Glutamatergic neuron (in vitro differentiated cells): Measurements from ENCODE around the gene ACHE. TPM values are rescaled to one million over a fixed set of nuclear protein-coding genes. Genes with fewer than 3 reads are reported as not detected.
A peak's percentile ranks its signal among the peaks of the same experiment; 100 is the strongest.

Experiments used
- DNase-seq: peaks from one replicate; pipeline ENCODE4 v3.0.0; 2022
- H3K27ac Mint-ChIP-seq: one replicate; pipeline ENCODE4 v1.8.0; 2020; ENCODE audit warnings: mild to moderate bottlenecking, mixed read lengths, inconsistent platforms; ENCODE audit not compliant: unreplicated experiment
- H3K27me3 Mint-ChIP-seq: one replicate; pipeline ENCODE4 v1.8.0; 2020; ENCODE audit warnings: mild to moderate bottlenecking, moderate library complexity, mixed read lengths, inconsistent platforms; ENCODE audit not compliant: unreplicated experiment
- H3K36me3 Mint-ChIP-seq: one replicate; pipeline ENCODE4 v1.8.0; 2020; ENCODE audit warnings: mild to moderate bottlenecking, mixed read lengths, inconsistent platforms; ENCODE audit not compliant: unreplicated experiment
- H3K4me1 Mint-ChIP-seq: one replicate; pipeline ENCODE4 v1.8.0; 2020; ENCODE audit warnings: mild to moderate bottlenecking, low read depth, mixed read lengths, inconsistent platforms; ENCODE audit not compliant: unreplicated experiment
- H3K4me3 Mint-ChIP-seq: one replicate; pipeline ENCODE4 v1.8.0; 2020; ENCODE audit warnings: mild to moderate bottlenecking, mixed read lengths, inconsistent platforms; ENCODE audit not compliant: unreplicated experiment
- H3K9me3 Mint-ChIP-seq: one replicate; pipeline ENCODE4 v1.8.0; 2020; ENCODE audit warnings: mild to moderate bottlenecking, moderate library complexity, mixed read lengths, inconsistent platforms; ENCODE audit not compliant: unreplicated experiment
- microRNA-seq: library from miRNA; unstranded; fragments of <30 nt; microRNA quantifications from one replicate; pipeline ENCODE4, GENCODE V29; 2020; ENCODE audit not compliant: unreplicated experiment
- total RNA-seq: library from RNA; stranded (reverse); fragmentation: NEBNext Ultra II Directional; extraction: Animal tissue kit (Norgen Biotek cat#: 25700); gene quantifications from one replicate; pipeline ENCODE4 v1.2.1, GENCODE V29; 2021; ENCODE audit not compliant: unreplicated experiment
- TF ChIP-seq, protein P1 (sequence below): fragments of 200-600 bp; sonication (generic); IDR thresholded peaks from one replicate; pipeline ENCODE4 v1.5.0; 2021; ENCODE audit not compliant: partially characterized antibody, unreplicated experiment

ACHE gene
- total RNA-seq, 1 donor from 2014 or later, result 30.0 TPM

DNA sequence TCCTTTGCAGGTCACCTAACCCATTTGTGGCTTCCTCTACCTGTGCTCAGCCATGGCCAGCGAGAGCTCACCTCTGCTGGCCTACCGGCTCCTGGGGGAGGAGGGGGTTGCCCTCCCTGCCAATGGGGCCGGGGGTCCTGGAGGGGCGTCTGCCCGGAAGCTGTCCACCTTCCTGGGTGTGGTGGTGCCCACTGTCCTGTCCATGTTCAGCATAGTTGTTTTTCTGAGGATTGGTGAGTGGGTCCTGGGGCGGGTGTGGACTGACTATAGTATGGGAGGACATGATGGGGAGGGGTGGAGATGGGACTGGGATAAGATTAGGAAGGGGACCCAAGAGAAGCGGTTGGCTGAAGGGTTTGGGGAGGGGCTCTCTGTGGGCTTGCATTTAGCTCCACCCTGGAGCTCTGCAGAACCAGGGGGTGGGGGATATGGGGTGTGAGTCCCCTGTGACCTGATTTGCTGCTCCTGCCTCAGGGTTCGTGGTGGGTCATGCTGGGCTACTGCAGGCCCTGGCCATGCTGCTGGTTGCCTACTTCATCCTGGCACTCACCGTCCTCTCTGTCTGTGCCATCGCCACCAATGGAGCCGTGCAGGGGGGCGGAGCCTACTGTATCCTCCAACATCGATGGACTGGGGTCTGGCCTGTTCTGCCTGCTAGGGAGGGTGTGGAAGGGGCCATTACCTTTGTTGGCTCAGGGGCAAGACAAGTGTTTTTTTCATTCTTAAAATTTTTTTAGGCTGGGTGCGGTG, 41.4 kb downstream of the ACHE start:
- H3K36me3 Mint-ChIP-seq, result no peaks in the 10 kb centered on the region
- H3K9me3 Mint-ChIP-seq, result peaks cover 1% of the 10 kb centered on the region
- peaks cover 4% of the 10 kb centered on the region for H3K27me3 Mint-ChIP-seq
- no peaks in the 10 kb centered on the region for H3K4me1 Mint-ChIP-seq
- DNase-seq, result no peak
- TF ChIP-seq, protein P1, sequence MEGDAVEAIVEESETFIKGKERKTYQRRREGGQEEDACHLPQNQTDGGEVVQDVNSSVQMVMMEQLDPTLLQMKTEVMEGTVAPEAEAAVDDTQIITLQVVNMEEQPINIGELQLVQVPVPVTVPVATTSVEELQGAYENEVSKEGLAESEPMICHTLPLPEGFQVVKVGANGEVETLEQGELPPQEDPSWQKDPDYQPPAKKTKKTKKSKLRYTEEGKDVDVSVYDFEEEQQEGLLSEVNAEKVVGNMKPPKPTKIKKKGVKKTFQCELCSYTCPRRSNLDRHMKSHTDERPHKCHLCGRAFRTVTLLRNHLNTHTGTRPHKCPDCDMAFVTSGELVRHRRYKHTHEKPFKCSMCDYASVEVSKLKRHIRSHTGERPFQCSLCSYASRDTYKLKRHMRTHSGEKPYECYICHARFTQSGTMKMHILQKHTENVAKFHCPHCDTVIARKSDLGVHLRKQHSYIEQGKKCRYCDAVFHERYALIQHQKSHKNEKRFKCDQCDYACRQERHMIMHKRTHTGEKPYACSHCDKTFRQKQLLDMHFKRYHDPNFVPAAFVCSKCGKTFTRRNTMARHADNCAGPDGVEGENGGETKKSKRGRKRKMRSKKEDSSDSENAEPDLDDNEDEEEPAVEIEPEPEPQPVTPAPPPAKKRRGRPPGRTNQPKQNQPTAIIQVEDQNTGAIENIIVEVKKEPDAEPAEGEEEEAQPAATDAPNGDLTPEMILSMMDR, result no peak
- H3K27ac Mint-ChIP-seq, result no peak overlapping the region
- no peak overlapping the region for H3K4me3 Mint-ChIP-seq

- H3K36me3 Mint-ChIP-seq, result no peaks in the 10 kb centered on the region
- DNase-seq, result peak; percentile 90
- H3K27ac Mint-ChIP-seq, result peak within 1 kb of the TSS; percentile 28
- TF ChIP-seq, protein P1, result peak; percentile 81
- H3K4me1 Mint-ChIP-seq, result no peaks in the 10 kb centered on the region
- H3K9me3 Mint-ChIP-seq, result peaks cover 1% of the 10 kb centered on the region
- peaks cover 4% of the 10 kb centered on the region for H3K27me3 Mint-ChIP-seq
- H3K4me3 Mint-ChIP-seq, result peak within 1 kb of the TSS; percentile 92
These were observed 43.4 kb downstream of the ACHE start, which contains the start of gene SLC12A9 for GRCh38 chr7:100852048-100852872. Gene SLC12A9, plus strand, starts transcription at chr7:100852713. Its CDS starts 1,485 bp downstream, at chr7:100854198.

DNA sequence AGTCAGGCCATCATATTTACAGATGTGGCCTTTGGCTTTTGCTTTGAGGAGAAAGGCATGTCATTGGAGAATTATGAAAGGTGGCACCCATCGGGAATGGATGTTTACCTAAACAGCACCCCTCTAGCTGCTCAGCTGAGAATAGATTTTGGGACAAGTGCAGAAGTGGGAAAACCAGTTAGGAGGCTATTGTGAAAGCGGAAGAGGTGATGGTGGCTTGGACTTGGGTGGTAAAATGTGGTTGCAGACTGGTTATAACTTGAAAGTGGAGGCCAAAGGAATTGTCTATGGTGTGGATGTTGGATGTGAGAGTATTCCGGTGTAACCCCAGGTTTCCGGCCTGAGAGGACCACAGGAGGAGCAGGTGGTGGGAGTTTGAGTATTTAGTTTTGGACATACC, 48.3 kb downstream of the ACHE start:
- TF ChIP-seq, protein P1, result no peak
- Mint-ChIP-seq H3K4me3 (no peak overlapping the region), H3K27ac (no peak overlapping the region), H3K36me3 (no peaks in the 10 kb centered on the region), H3K9me3 (peaks cover 1% of the 10 kb centered on the region), H3K27me3 (peaks cover 2% of the 10 kb centered on the region), H3K4me1 (peaks cover 3% of the 10 kb centered on the region)
- DNase-seq, result no peak

DNA sequence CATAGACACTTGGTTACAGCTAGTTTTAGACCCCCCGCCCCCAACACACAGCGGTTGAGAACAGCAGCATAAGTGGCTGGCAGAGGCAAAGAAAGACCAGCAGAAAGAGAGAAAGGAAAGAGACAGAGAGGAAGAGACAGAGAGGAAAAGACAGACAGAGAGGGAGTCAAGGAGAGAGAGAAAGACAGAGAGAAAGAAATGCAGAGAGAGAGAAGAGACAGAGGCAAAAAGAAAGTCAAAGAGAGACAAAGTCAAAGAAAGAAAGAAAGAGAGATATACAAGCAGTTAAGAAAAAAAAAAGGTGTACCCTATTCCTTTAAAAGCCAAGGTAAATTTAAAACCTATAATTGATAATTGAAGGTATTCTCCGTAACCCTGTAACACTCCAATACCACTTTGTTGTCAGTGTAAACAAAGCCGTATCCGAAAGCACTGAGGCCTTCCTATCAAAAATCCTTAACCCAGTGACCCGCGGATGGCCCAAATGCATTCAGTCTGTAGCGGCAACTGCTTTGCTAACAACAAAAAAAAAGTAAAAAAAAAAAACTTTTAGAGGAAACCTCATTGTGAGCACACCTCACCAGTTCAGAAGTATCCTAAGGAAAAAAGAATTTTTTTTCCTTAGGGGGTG, 55.1 kb downstream of the ACHE start:
- TF ChIP-seq, protein P1, result no peak
- Mint-ChIP-seq H3K27me3 (peaks cover 4% of the 10 kb centered on the region), H3K4me1 (peaks cover 11% of the 10 kb centered on the region), H3K4me3 (no peak overlapping the region), H3K27ac (no peak overlapping the region), H3K36me3 (no peaks in the 10 kb centered on the region), H3K9me3 (peaks cover 6% of the 10 kb centered on the region)
- no peak for DNase-seq

Small RNA genes within 50 kb of the gene (microRNA-seq; reads per million reads assigned to microRNA genes)
- 1.5 reads per million, percentile 6 among the genes with 10 or more reads in this experiment for gene MIR6875

Other genes starting within 250 kb of the ACHE start
- 95.2 TPM for gene ACTL6B, start 239.4 kb downstream of the ACHE start, total RNA-seq
- 275 TPM for gene GNB2, start 222.1 kb downstream of the ACHE start, total RNA-seq
- 79.6 TPM for gene GIGYF1, start 201.6 kb downstream of the ACHE start, total RNA-seq
- gene POP7, start 189.8 kb downstream of the ACHE start, total RNA-seq, result 35.8 TPM
- not detected for gene EPO, start 175.4 kb downstream of the ACHE start, total RNA-seq
- gene ZAN, start 162.3 kb downstream of the ACHE start, total RNA-seq, result not detected
- gene EPHB4, start 68.4 kb downstream of the ACHE start, total RNA-seq, result 21.5 TPM
- 36.7 TPM for gene SLC12A9, start 43.2 kb downstream of the ACHE start, total RNA-seq
- gene TRIP6, start 28.5 kb downstream of the ACHE start, total RNA-seq, result 13.1 TPM
- gene SRRT, start 20.8 kb downstream of the ACHE start, total RNA-seq, result 213 TPM
- 3.2 TPM for gene UFSP1, start 6.2 kb downstream of the ACHE start, total RNA-seq
- 6.3 TPM for gene MUC3A, start 53.6 kb upstream of the ACHE start, total RNA-seq
- gene MUC12, start 73.7 kb upstream of the ACHE start, total RNA-seq, result 1.0 TPM
- not detected for gene MUC17, start 124.2 kb upstream of the ACHE start, total RNA-seq
- gene TRIM56, start 189.6 kb upstream of the ACHE start, total RNA-seq, result 0.61 TPM
- gene SERPINE1, start 231.2 kb upstream of the ACHE start, total RNA-seq, result not detected